ENCODE measurements around the gene DEFB124.

The DEFB124 gene

GRCh38 chr20:31490752-31491151 is 15.8 kb upstream of the DEFB124 start:
- no peaks in the 10 kb centered on the region for H3K9me2 ChIP-seq (ENCODE audit: low read depth, low read length)
- no peaks in the 10 kb centered on the region for H4K20me1 ChIP-seq (ENCODE audit: insufficient read depth, low read length)
- no peak overlapping the region for H3K27ac ChIP-seq (ENCODE audit: low read depth, low read length, poor library complexity, severe bottlenecking)
- TF ChIP-seq EZH2 (IDR thresholded peaks at IDR 0.05; ENCODE audit: borderline replicate concordance, low read length) (no peak), CTCF (IDR thresholded peaks at IDR 0.05; ENCODE audit: low read length) (no peak)
- no peaks in the 10 kb centered on the region for H3K79me2 ChIP-seq (ENCODE audit: insufficient read depth, low read length)
- H3K9ac ChIP-seq (ENCODE audit: low read length), result no peak overlapping the region
- no peak overlapping the region for H3K4me2 ChIP-seq (ENCODE audit: low read length)
- H3F3A ChIP-seq (ENCODE audit: insufficient read depth, low read length), result no peaks in the 10 kb centered on the region
- no peaks in the 10 kb centered on the region for H3K27me3 ChIP-seq (ENCODE audit: insufficient read depth, low read length)
- H3K4me1 ChIP-seq (ENCODE audit: insufficient read depth, low read length, severe bottlenecking), result no peaks in the 10 kb centered on the region
- H3K4me3 ChIP-seq (ENCODE audit: low read depth, low read length, poor library complexity, severe bottlenecking), result no peak overlapping the region
- H2AFZ ChIP-seq (ENCODE audit: low read length), result no peak overlapping the region
- H3K9me3 ChIP-seq (ENCODE audit: low read length), result no peaks in the 10 kb centered on the region
- no peaks in the 10 kb centered on the region for H3K36me3 ChIP-seq (ENCODE audit: insufficient read depth, low read length)

GRCh38 chr20:31489152-31489551 is 14.2 kb upstream of the DEFB124 start:
- Histone ChIP-seq H3F3A (ENCODE audit: insufficient read depth, low read length) (no peaks in the 10 kb centered on the region), H3K27ac (ENCODE audit: low read depth, low read length, poor library complexity, severe bottlenecking) (no peak overlapping the region), H3K9ac (ENCODE audit: low read length) (no peak overlapping the region), H3K4me1 (ENCODE audit: insufficient read depth, low read length, severe bottlenecking) (no peaks in the 10 kb centered on the region), H3K4me2 (ENCODE audit: low read length) (no peak overlapping the region), H3K79me2 (ENCODE audit: insufficient read depth, low read length) (no peaks in the 10 kb centered on the region), H3K27me3 (ENCODE audit: insufficient read depth, low read length) (no peaks in the 10 kb centered on the region), H3K9me3 (ENCODE audit: low read length) (no peaks in the 10 kb centered on the region), H4K20me1 (ENCODE audit: insufficient read depth, low read length) (no peaks in the 10 kb centered on the region), H3K36me3 (ENCODE audit: insufficient read depth, low read length) (no peaks in the 10 kb centered on the region), H3K4me3 (ENCODE audit: low read depth, low read length, poor library complexity, severe bottlenecking) (no peak overlapping the region), H2AFZ (ENCODE audit: low read length) (no peak overlapping the region), H3K9me2 (ENCODE audit: low read depth, low read length) (no peaks in the 10 kb centered on the region)
- TF ChIP-seq EZH2 (IDR thresholded peaks at IDR 0.05; ENCODE audit: borderline replicate concordance, low read length), result no peak
- TF ChIP-seq CTCF (IDR thresholded peaks at IDR 0.05; ENCODE audit: low read length), result no peak

DNA sequence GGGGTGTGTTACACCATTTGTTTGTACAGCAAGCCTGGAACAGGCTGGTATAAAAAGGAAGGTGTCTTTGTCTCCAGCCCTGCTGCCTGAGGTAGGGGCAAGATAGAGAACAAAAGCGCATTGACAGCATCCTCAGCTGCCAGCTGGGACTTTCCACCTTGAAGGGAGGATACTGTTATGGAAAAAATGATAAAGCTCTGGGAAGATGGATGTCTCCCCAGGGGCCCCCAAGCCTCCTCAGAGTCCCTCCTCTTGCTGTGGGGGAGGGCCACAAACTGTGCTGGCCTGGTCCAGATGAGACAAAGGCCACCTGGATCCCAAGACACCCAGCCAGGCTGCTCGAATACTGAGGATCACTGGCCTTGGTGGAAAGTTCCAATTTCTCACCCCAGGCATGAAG is 13.2 kb upstream of the DEFB124 start:
- Histone ChIP-seq H3K4me1 (ENCODE audit: insufficient read depth, low read length, severe bottlenecking) (no peaks in the 10 kb centered on the region), H3K9me2 (ENCODE audit: low read depth, low read length) (no peaks in the 10 kb centered on the region), H3K4me3 (ENCODE audit: low read depth, low read length, poor library complexity, severe bottlenecking) (no peak overlapping the region), H4K20me1 (ENCODE audit: insufficient read depth, low read length) (no peaks in the 10 kb centered on the region), H2AFZ (ENCODE audit: low read length) (no peak overlapping the region), H3K27me3 (ENCODE audit: insufficient read depth, low read length) (no peaks in the 10 kb centered on the region), H3K79me2 (ENCODE audit: insufficient read depth, low read length) (no peaks in the 10 kb centered on the region), H3K9ac (ENCODE audit: low read length) (no peak overlapping the region), H3K27ac (ENCODE audit: low read depth, low read length, poor library complexity, severe bottlenecking) (no peak overlapping the region), H3F3A (ENCODE audit: insufficient read depth, low read length) (no peaks in the 10 kb centered on the region), H3K9me3 (ENCODE audit: low read length) (no peaks in the 10 kb centered on the region), H3K36me3 (ENCODE audit: insufficient read depth, low read length) (no peaks in the 10 kb centered on the region), H3K4me2 (ENCODE audit: low read length) (no peak overlapping the region)
- no peak for TF ChIP-seq EZH2 (IDR thresholded peaks at IDR 0.05; ENCODE audit: borderline replicate concordance, low read length)

All from OCI-LY1 (cell line).